ENCODE results near the gene PSG4.
"Not testable (repeated sequence)": the region's sequence is repeated elsewhere in the genome, so short reads cannot be mapped to it uniquely, and the experiment has no call there.

PSG4 gene

DNA sequence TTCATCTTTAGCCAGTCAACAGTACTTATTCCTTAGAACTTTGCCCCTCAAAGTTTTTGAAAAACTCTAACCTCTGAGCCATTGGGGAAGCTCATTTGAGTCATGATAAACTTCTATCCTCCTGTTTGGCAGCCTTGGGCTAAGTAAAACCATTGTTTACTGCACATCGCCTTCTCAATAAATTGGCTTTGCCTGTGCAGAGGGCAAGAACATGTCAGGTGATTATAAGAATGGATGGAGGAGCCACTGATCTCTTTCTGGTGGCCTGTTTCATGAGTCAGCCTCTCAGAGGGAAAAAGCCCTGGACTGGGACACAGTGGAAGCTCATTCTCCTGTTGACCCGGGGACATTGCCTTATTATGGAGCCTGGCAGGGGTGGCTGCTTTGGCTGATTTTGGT, 19.4 kb upstream of the PSG4 start:
- Histone ChIP-seq H3K27me3 (replicated peaks; ENCODE audit: control insufficient read depth, insufficient read depth, low read length) (no peaks in the 10 kb centered on the region), H3K36me3 (ENCODE audit: control insufficient read depth, insufficient read depth, low read length) (no peaks in the 10 kb centered on the region), H3K4me3 (replicated peaks; ENCODE audit: low read depth, low read length) (no peak overlapping the region)
- DNase-seq (ENCODE audit: extremely low read depth, insufficient read length) = no peak
- no peak for TF ChIP-seq CTCF (IDR thresholded peaks at IDR 0.05; ENCODE audit: insufficient read depth, low read length, poor library complexity, severe bottlenecking)

- not testable (repeated sequence) for H3K36me3 ChIP-seq (ENCODE audit: control insufficient read depth, insufficient read depth, low read length); H3K27me3 ChIP-seq (replicated peaks; ENCODE audit: control insufficient read depth, insufficient read depth, low read length); DNase-seq (ENCODE audit: extremely low read depth, insufficient read length); H3K4me3 ChIP-seq (replicated peaks; ENCODE audit: low read depth, low read length)
Measured at GRCh38 chr19:43224201-43224854, 18.9 kb upstream of the PSG4 start.

DNA sequence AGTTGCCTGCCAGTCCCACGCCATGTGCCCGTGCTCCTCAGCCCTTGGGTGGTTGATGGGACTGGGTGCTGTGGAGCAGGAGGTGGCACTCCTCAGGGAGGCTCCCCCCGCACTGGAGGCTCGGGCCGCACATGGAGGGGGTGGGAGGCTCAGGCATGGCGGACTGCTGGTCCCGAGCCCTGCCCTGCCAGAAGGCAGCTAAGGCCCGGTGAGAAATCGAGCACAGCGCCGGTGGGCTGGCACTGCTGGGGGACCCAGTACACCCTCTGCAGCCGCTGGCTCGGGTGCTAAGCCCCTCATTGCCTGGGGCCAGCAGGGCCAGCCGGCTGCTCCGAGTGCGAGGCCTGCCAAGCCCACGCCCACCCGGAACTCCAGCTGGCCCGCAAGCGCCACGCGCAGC, 16.5 kb upstream of the PSG4 start:
- not testable (repeated sequence) for H3K27me3 ChIP-seq (replicated peaks; ENCODE audit: control insufficient read depth, insufficient read depth, low read length); H3K4me3 ChIP-seq (replicated peaks; ENCODE audit: low read depth, low read length); H3K36me3 ChIP-seq (ENCODE audit: control insufficient read depth, insufficient read depth, low read length); DNase-seq (ENCODE audit: extremely low read depth, insufficient read length)

GRCh38 chr19:43219136-43219535, 13.7 kb upstream of the PSG4 start:
- DNase-seq (ENCODE audit: extremely low read depth, insufficient read length); H3K36me3 ChIP-seq (ENCODE audit: control insufficient read depth, insufficient read depth, low read length); H3K4me3 ChIP-seq (replicated peaks; ENCODE audit: low read depth, low read length); H3K27me3 ChIP-seq (replicated peaks; ENCODE audit: control insufficient read depth, insufficient read depth, low read length): not testable (repeated sequence)

DNA sequence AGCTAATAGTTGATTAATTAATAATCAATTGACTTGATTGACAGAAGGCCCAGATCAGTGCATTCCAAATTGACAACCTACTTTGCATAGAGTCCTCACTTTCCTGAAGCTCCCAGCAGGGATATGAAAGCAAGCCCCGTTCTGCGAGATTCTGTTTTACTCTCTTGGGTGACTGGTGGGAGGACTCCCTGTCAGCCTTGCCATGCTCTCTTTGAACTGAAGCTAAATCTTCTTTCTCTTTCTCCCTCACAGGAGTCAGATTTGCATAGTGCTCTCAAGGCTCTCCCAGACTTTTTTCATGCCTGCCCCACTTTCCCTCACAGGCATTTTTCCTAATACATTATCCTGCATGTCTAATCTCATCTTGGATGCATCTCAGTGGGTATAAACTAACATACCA, 10.4 kb upstream of the PSG4 start:
- H3K4me3 ChIP-seq (replicated peaks; ENCODE audit: low read depth, low read length); H3K36me3 ChIP-seq (ENCODE audit: control insufficient read depth, insufficient read depth, low read length); H3K27me3 ChIP-seq (replicated peaks; ENCODE audit: control insufficient read depth, insufficient read depth, low read length); DNase-seq (ENCODE audit: extremely low read depth, insufficient read length): not testable (repeated sequence)

DNA sequence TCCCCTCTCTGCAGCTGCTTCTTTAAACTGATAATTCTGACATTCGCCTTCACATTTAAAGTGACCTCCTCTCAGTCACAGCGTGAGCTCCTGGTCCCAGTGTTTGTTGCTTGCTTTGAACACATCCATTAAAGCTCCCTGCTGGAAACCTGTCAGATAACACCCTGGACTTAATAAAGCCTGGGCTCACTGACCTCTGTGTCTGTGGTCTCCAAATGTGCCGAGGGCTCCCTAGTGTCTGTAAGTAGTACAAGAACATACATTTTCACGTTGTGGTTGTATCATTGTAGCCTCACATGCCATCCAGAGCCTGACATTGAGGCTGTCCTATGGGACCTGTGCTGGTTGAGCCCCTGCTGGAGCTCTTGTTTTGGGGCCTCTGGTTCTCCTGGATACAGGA, 2.6 kb upstream of the PSG4 start:
- H3K27me3 ChIP-seq (replicated peaks; ENCODE audit: control insufficient read depth, insufficient read depth, low read length) = no peaks in the 10 kb centered on the region
- H3K4me3 ChIP-seq (replicated peaks; ENCODE audit: low read depth, low read length) = no peak overlapping the region
- H3K36me3 ChIP-seq (ENCODE audit: control insufficient read depth, insufficient read depth, low read length) = no peaks in the 10 kb centered on the region
- no peak for DNase-seq (ENCODE audit: extremely low read depth, insufficient read length)
- TF ChIP-seq CTCF (IDR thresholded peaks at IDR 0.05; ENCODE audit: insufficient read depth, low read length, poor library complexity, severe bottlenecking) = no peak

- peak; percentile 67 for TF ChIP-seq CTCF (IDR thresholded peaks at IDR 0.05; ENCODE audit: insufficient read depth, low read length, poor library complexity, severe bottlenecking)
- H3K27me3 ChIP-seq (replicated peaks; ENCODE audit: control insufficient read depth, insufficient read depth, low read length); H3K4me3 ChIP-seq (replicated peaks; ENCODE audit: low read depth, low read length); H3K36me3 ChIP-seq (ENCODE audit: control insufficient read depth, insufficient read depth, low read length); DNase-seq (ENCODE audit: extremely low read depth, insufficient read length): not testable (repeated sequence)
Measured at GRCh38 chr19:43207174-43207573, 1.7 kb upstream of the PSG4 start.

DNA sequence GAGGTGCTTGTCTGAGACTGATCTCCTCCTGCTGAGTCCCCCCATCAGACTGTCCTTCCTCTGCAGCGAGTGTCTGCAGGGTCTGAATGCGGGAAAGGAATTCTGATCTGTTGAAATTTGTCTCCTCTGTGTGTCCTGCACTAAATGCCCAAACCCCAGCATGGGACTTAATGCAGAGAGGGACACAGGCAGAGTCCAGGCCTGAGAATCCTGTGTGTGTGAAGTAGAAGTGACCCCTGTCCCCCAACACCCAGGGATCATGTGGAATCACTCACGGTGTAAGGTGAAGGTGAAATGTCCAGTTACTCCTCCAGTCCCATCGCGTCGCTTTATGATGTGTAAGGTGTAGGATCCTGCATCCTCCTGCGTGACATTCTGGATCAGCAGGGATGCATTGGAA, 1.8 kb downstream of the PSG4 start:
- H3K4me3 ChIP-seq (replicated peaks; ENCODE audit: low read depth, low read length); DNase-seq (ENCODE audit: extremely low read depth, insufficient read length); H3K27me3 ChIP-seq (replicated peaks; ENCODE audit: control insufficient read depth, insufficient read depth, low read length); H3K36me3 ChIP-seq (ENCODE audit: control insufficient read depth, insufficient read depth, low read length): not testable (repeated sequence)

- H3K36me3 ChIP-seq (ENCODE audit: control insufficient read depth, insufficient read depth, low read length); H3K27me3 ChIP-seq (replicated peaks; ENCODE audit: control insufficient read depth, insufficient read depth, low read length); DNase-seq (ENCODE audit: extremely low read depth, insufficient read length); H3K4me3 ChIP-seq (replicated peaks; ENCODE audit: low read depth, low read length): not testable (repeated sequence)
Measured at GRCh38 chr19:43201891-43202290, 3.5 kb downstream of the PSG4 start.

DNA sequence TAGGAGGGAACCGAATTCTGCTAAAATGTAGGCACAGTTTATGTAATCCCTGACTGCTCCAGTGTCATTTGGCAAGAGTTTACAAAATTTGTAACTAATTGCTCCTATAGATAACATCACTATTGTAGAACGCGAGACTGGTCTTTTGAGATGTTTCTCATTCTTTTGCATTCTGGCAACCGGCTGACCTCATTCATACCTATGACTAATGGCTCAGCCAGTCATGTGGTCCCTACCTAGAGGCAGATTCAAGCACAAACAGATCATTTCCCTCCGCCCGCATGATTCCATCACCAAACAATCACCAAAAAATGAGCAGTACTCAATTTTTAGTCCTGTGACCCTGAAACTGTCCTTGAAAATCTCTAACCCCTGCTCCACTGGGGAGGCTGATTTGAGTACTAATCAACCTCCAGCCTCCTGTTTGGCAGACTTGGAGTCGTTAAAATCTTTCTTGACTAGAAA, 4.1 kb downstream of the PSG4 start:
- DNase-seq (ENCODE audit: extremely low read depth, insufficient read length); H3K27me3 ChIP-seq (replicated peaks; ENCODE audit: control insufficient read depth, insufficient read depth, low read length); H3K4me3 ChIP-seq (replicated peaks; ENCODE audit: low read depth, low read length); H3K36me3 ChIP-seq (ENCODE audit: control insufficient read depth, insufficient read depth, low read length): not testable (repeated sequence)

All from GM06990 (cell line).